ENCODE measurements around the gene MEAK7.

The MEAK7 gene

GRCh38 chr16:84513123-84513522, 8.7 kb upstream of the MEAK7 start:
- peak; percentile 76 for ATAC-seq

GRCh38 chr16:84511831-84512230, 7.4 kb upstream of the MEAK7 start:
- TF ChIP-seq CSDC2 (CRISPR knock-in tag; IDR thresholded peaks at IDR 0.05) (no peak), TOX (CRISPR knock-in tag; IDR thresholded peaks at IDR 0.05; ENCODE audit: borderline replicate concordance) (no peak), POU6F1 (CRISPR knock-in tag; IDR thresholded peaks at IDR 0.05; ENCODE audit: borderline replicate concordance, low read depth) (no peak), CREB5 (CRISPR knock-in tag; IDR thresholded peaks at IDR 0.05; ENCODE audit: low read depth) (no peak), ZNF565 (CRISPR knock-in tag; conservative IDR thresholded peaks at IDR 0.05; ENCODE audit: low read depth) (no peak), TSHZ2 (CRISPR knock-in tag; IDR thresholded peaks at IDR 0.05) (no peak), SNAI2 (CRISPR knock-in tag; IDR thresholded peaks at IDR 0.05) (no peak)
- ATAC-seq, result no peak

More at GRCh38 chr16:84513123-84513522, 8.7 kb upstream of the MEAK7 start:
- TF ChIP-seq TOX (CRISPR knock-in tag; IDR thresholded peaks at IDR 0.05; ENCODE audit: borderline replicate concordance) (no peak), CSDC2 (CRISPR knock-in tag; IDR thresholded peaks at IDR 0.05) (no peak), PPARA (CRISPR knock-in tag; IDR thresholded peaks at IDR 0.05; ENCODE audit: borderline replicate concordance) (no peak), TCF4 (CRISPR knock-in tag; IDR thresholded peaks at IDR 0.05; ENCODE audit: borderline replicate concordance) (no peak), RARB (CRISPR knock-in tag; IDR thresholded peaks at IDR 0.05) (no peak), GLIS3 (CRISPR knock-in tag; IDR thresholded peaks at IDR 0.05) (no peak), BACH2 (CRISPR knock-in tag; IDR thresholded peaks at IDR 0.05; ENCODE audit: borderline replicate concordance) (no peak), PATZ1 (CRISPR knock-in tag; IDR thresholded peaks at IDR 0.05; ENCODE audit: borderline replicate concordance) (no peak), CSRNP3 (CRISPR knock-in tag; IDR thresholded peaks at IDR 0.05) (no peak), ZFP3 (CRISPR knock-in tag; IDR thresholded peaks at IDR 0.05) (no peak)

GRCh38 chr16:84511180-84511800, 6.8 kb upstream of the MEAK7 start:
- peak; percentile 91 for ATAC-seq
- TF ChIP-seq ZNF565 (CRISPR knock-in tag; conservative IDR thresholded peaks at IDR 0.05; ENCODE audit: low read depth) (no peak), RARB (CRISPR knock-in tag; IDR thresholded peaks at IDR 0.05) (no peak), ZFP30 (CRISPR knock-in tag; IDR thresholded peaks at IDR 0.05) (no peak), TCF4 (CRISPR knock-in tag; IDR thresholded peaks at IDR 0.05; ENCODE audit: borderline replicate concordance) (no peak), POU6F1 (CRISPR knock-in tag; IDR thresholded peaks at IDR 0.05; ENCODE audit: borderline replicate concordance, low read depth) (no peak), BACH2 (CRISPR knock-in tag; IDR thresholded peaks at IDR 0.05; ENCODE audit: borderline replicate concordance) (no peak), PATZ1 (CRISPR knock-in tag; IDR thresholded peaks at IDR 0.05; ENCODE audit: borderline replicate concordance) (no peak), CREB5 (CRISPR knock-in tag; IDR thresholded peaks at IDR 0.05; ENCODE audit: low read depth) (no peak), ZC3H10 (CRISPR knock-in tag; IDR thresholded peaks at IDR 0.05) (no peak), OSR1 (CRISPR knock-in tag; IDR thresholded peaks at IDR 0.05) (no peak), SNAI2 (CRISPR knock-in tag; IDR thresholded peaks at IDR 0.05) (no peak), ISL1 (CRISPR knock-in tag; IDR thresholded peaks at IDR 0.05) (no peak), ZNF70 (CRISPR knock-in tag; IDR thresholded peaks at IDR 0.05) (no peak), ARNTL (CRISPR knock-in tag; IDR thresholded peaks at IDR 0.05; ENCODE audit: borderline replicate concordance, low read depth) (no peak)

All from SK-N-SH treated with all-trans-retinoic acid at 6 μM for 48 hours (cell line).